Measurements from ENCODE around the gene SLC26A5.
A peak's percentile ranks its signal among the peaks of the same experiment; 100 is the strongest.

Gene SLC26A5

DNA sequence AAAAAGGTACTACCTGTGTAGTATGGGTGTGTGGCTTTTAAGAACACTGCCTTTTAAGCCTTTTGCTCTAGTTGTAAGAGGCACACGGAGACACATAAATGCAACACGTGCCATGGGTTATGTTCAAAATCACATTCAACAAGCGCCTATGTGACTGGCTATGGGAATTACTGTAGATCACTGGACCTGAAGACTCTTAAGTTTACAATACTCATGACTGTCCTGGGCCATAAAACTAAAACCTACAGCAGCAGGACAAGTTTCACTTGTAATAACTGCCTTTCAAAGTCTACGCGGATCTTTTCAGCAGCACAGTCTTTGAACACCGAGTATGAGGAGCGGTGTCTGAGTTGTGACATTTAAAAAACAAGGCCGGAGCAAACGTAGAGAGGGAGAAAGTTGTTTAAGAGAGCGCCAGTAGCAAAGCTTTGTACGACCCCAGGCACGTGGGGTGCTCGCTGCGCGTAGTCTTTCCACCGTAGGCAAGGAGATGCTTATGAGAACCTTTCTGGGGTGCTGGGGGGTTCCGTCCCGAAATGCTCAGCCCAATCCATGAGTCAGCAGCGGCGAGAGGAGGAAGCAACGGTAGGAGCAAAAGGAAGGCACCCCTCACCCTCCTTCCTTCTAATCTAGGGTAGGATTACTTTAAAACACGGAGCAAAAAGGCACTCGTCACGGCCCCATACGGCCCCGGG lies 102.1 kb downstream of the SLC26A5 start:
- TF ChIP-seq, protein P1, sequence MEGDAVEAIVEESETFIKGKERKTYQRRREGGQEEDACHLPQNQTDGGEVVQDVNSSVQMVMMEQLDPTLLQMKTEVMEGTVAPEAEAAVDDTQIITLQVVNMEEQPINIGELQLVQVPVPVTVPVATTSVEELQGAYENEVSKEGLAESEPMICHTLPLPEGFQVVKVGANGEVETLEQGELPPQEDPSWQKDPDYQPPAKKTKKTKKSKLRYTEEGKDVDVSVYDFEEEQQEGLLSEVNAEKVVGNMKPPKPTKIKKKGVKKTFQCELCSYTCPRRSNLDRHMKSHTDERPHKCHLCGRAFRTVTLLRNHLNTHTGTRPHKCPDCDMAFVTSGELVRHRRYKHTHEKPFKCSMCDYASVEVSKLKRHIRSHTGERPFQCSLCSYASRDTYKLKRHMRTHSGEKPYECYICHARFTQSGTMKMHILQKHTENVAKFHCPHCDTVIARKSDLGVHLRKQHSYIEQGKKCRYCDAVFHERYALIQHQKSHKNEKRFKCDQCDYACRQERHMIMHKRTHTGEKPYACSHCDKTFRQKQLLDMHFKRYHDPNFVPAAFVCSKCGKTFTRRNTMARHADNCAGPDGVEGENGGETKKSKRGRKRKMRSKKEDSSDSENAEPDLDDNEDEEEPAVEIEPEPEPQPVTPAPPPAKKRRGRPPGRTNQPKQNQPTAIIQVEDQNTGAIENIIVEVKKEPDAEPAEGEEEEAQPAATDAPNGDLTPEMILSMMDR (conservative IDR thresholded peaks at IDR 0.05; ENCODE audit: low read length): no peak
- H2AFZ ChIP-seq (ENCODE audit: low read length): peak overlapping the region; percentile 100
- H3K4me2 ChIP-seq (ENCODE audit: low read depth, low read length, poor library complexity, severe bottlenecking): peak overlapping the region; percentile 90
- H3K79me2 ChIP-seq (ENCODE audit: insufficient read depth, low read length): peaks cover 78% of the 10 kb centered on the region
- H3K9me2 ChIP-seq (replicated peaks; ENCODE audit: low read depth, low read length): no peaks in the 10 kb centered on the region
- H4K20me1 ChIP-seq (ENCODE audit: insufficient read depth, low read length, poor library complexity, severe bottlenecking): peaks cover 36% of the 10 kb centered on the region
- peaks cover 9% of the 10 kb centered on the region; the same call in 1 of the 2 replicates for H3K36me3 ChIP-seq (ENCODE audit: insufficient read depth, low read length)
- H3K4me1 ChIP-seq (ENCODE audit: insufficient read depth, low read length, poor library complexity, severe bottlenecking): peaks cover 42% of the 10 kb centered on the region
- H3K9me3 ChIP-seq (ENCODE audit: insufficient read depth, low read depth, low read length): no peaks in the 10 kb centered on the region
- H3K27me3 ChIP-seq (ENCODE audit: insufficient read depth, low read length, poor library complexity, severe bottlenecking): no peaks in the 10 kb centered on the region
- peak overlapping the region; percentile 89 for H3K4me3 ChIP-seq (ENCODE audit: low read length, poor library complexity, severe bottlenecking)
- H3F3A ChIP-seq (ENCODE audit: low read depth): no peaks in the 10 kb centered on the region
- peak overlapping the region; percentile 86 for H3K9ac ChIP-seq (ENCODE audit: low read depth, low read length, poor library complexity, severe bottlenecking)

GRCh38 chr7:103343332-103343731 lies 102.7 kb downstream of the SLC26A5 start:
- peak overlapping the region; percentile 90 for H3K4me2 ChIP-seq (ENCODE audit: low read depth, low read length, poor library complexity, severe bottlenecking)
- no peak overlapping the region for H2AFZ ChIP-seq (ENCODE audit: low read length)
- peaks cover 34% of the 10 kb centered on the region for H4K20me1 ChIP-seq (ENCODE audit: insufficient read depth, low read length, poor library complexity, severe bottlenecking)
- H3K4me1 ChIP-seq (ENCODE audit: insufficient read depth, low read length, poor library complexity, severe bottlenecking): peaks cover 37% of the 10 kb centered on the region
- H3K36me3 ChIP-seq (ENCODE audit: insufficient read depth, low read length): peaks cover 10% of the 10 kb centered on the region; the same call in 1 of the 2 replicates
- H3K27me3 ChIP-seq (ENCODE audit: insufficient read depth, low read length, poor library complexity, severe bottlenecking): no peaks in the 10 kb centered on the region
- peak overlapping the region; percentile 86 for H3K9ac ChIP-seq (ENCODE audit: low read depth, low read length, poor library complexity, severe bottlenecking)
- no peaks in the 10 kb centered on the region for H3F3A ChIP-seq (ENCODE audit: low read depth)
- peaks cover 74% of the 10 kb centered on the region for H3K79me2 ChIP-seq (ENCODE audit: insufficient read depth, low read length)
- no peaks in the 10 kb centered on the region for H3K9me3 ChIP-seq (ENCODE audit: insufficient read depth, low read depth, low read length)
- TF ChIP-seq, protein P1 (conservative IDR thresholded peaks at IDR 0.05; ENCODE audit: low read length): no peak
- no peak for TF ChIP-seq EZH2phosphoT487 (IDR thresholded peaks at IDR 0.05; ENCODE audit: borderline replicate concordance)
- H3K4me3 ChIP-seq (ENCODE audit: low read length, poor library complexity, severe bottlenecking): peak overlapping the region; percentile 89
- no peaks in the 10 kb centered on the region for H3K9me2 ChIP-seq (replicated peaks; ENCODE audit: low read depth, low read length)

DNA sequence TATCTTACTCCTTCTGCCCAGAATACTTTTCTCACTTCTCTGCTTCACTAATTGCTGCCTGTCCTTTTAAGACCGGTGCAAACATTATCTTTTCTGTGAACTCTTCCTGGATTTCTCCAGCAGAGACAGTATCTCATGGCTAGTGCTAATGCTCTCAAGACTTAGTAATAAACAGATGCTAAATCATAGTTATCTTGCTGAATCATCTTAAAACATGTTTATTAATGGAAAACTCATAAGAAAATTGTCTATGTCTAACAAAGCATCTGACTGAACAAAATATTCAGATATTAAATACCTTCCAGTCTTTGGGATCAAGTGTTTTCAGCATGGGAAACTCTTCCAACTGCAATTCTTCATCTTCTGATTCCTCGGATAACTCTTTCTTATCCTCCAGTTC lies 104.5 kb downstream of the SLC26A5 start:
- no peak for TF ChIP-seq EZH2phosphoT487 (IDR thresholded peaks at IDR 0.05; ENCODE audit: borderline replicate concordance)
- TF ChIP-seq, protein P1 (conservative IDR thresholded peaks at IDR 0.05; ENCODE audit: low read length): no peak
- peaks cover 37% of the 10 kb centered on the region for H4K20me1 ChIP-seq (ENCODE audit: insufficient read depth, low read length, poor library complexity, severe bottlenecking)
- H3K4me1 ChIP-seq (ENCODE audit: insufficient read depth, low read length, poor library complexity, severe bottlenecking): peaks cover 29% of the 10 kb centered on the region
- H3K27me3 ChIP-seq (ENCODE audit: insufficient read depth, low read length, poor library complexity, severe bottlenecking): no peaks in the 10 kb centered on the region
- peak overlapping the region; percentile 38 for H3K9ac ChIP-seq (ENCODE audit: low read depth, low read length, poor library complexity, severe bottlenecking)
- H3K9me2 ChIP-seq (replicated peaks; ENCODE audit: low read depth, low read length): no peaks in the 10 kb centered on the region
- H3K4me3 ChIP-seq (ENCODE audit: low read length, poor library complexity, severe bottlenecking): peak overlapping the region; percentile 64
- H2AFZ ChIP-seq (ENCODE audit: low read length): no peak overlapping the region
- peaks cover 70% of the 10 kb centered on the region for H3K79me2 ChIP-seq (ENCODE audit: insufficient read depth, low read length)
- H3K9me3 ChIP-seq (ENCODE audit: insufficient read depth, low read depth, low read length): no peaks in the 10 kb centered on the region
- no peaks in the 10 kb centered on the region for H3F3A ChIP-seq (ENCODE audit: low read depth)
- peaks cover 26% of the 10 kb centered on the region for H3K36me3 ChIP-seq (ENCODE audit: insufficient read depth, low read length)
- peak overlapping the region; percentile 93 for H3K4me2 ChIP-seq (ENCODE audit: low read depth, low read length, poor library complexity, severe bottlenecking)

Data from Loucy (cell line).